HepG2 (cell line): ENCODE data around the gene RAI14. TPM values are rescaled to one million over a fixed set of nuclear protein-coding genes. Genes with fewer than 3 reads are reported as not detected.

ENCODE experiments used
- ATAC-seq: fragments of 200-7000 bp; cut with Tn5 transposase; 3 replicates; pipeline ENCODE4 v1.9.1; 2020; ENCODE audit warnings: mild to moderate bottlenecking, moderate library complexity
- BruUV-seq: library from RNA; stranded (reverse); fragments of 400-500 nt; replicated peaks from 2 replicates; lab custom pipeline; 2021; lab: Mats Ljungman, UMichigan
- CTCF ChIA-PET: fragments of 300-600 bp; formaldehyde crosslinking; extraction: SDS; loops from one replicate; lab custom pipeline; 2021; ENCODE audit warnings: low total read pairs, inconsistent platforms, low intra/inter-chr PET ratio; lab: Yijun Ruan, JAX
- POLR2A ChIA-PET: fragments of 350-600 bp; sonication (Branson Sonifier 250); formaldehyde crosslinking; loops from one replicate; lab custom pipeline; 2020; ENCODE audit warnings: antibody characterized with exemption, inconsistent platforms; lab: Yijun Ruan, JAX
- DNase-seq: peaks from one replicate; pipeline ENCODE4 v3.0.0-alpha.2; 2015; ENCODE audit warnings: low spot score
- FAIRE-seq: peaks from 3 replicates; lab custom pipeline; 2011; peaks lifted over from hg19 to GRCh38; lab: Jason Lieb, UNC
- H2AFZ ChIP-seq: one replicate; pipeline ENCODE4 v1.6.1; 2011; ENCODE audit warnings: low read length, inconsistent platforms
- H3K27ac ChIP-seq: fragments of 300-600 bp; 3 replicates; pipeline ENCODE4 v1.8.0; 2011; ENCODE audit warnings: mixed run types, mild to moderate bottlenecking, mixed read lengths, low read length, inconsistent platforms; ENCODE audit not compliant: insufficient read depth; ENCODE audit errors: extremely low read length
- H3K27me3 ChIP-seq, 2 experiments: fragments of 200-600 bp in 1 of 2; 2 replicates in 1 of 2; 3 replicates in 1 of 2; pipeline versions ENCODE4 v1.6.0 to v1.8.0; 2011; ENCODE audit warnings: low read length in 2 of 2, mild to moderate bottlenecking in 2 of 2, moderate library complexity in 2 of 2, inconsistent platforms in 1 of 2; ENCODE audit not compliant: insufficient read depth in 2 of 2, control insufficient read depth in 1 of 2
- H3K36me3 ChIP-seq, 2 experiments: fragments of 200-600 bp in 1 of 2; replicated peaks in 1 of 2; 2 replicates in 1 of 2; 3 replicates in 1 of 2; pipeline versions ENCODE4 v1.5.1 to v1.8.0; 2011; ENCODE audit warnings: low read length in 2 of 2, inconsistent platforms in 1 of 2; ENCODE audit not compliant: insufficient read depth in 2 of 2, control insufficient read depth in 1 of 2
- H3K4me1 ChIP-seq: 2 replicates; pipeline ENCODE4 v1.5.1; 2012; ENCODE audit warnings: low read length, inconsistent platforms; ENCODE audit not compliant: insufficient read depth
- H3K4me2 ChIP-seq: 2 replicates; pipeline ENCODE4 v1.6.0; 2011; ENCODE audit warnings: low read depth, low read length, inconsistent platforms
- H3K4me3 ChIP-seq, 3 experiments: fragments of 200-600 bp in 1 of 3; sonication (generic), shearing (Covaris generic) in 1 of 3; replicated peaks in 1 of 3; 2 replicates each; pipeline ENCODE4 v1.5.1; 2011 to 2016; ENCODE audit warnings: low read length in 3 of 3, inconsistent platforms in 2 of 3, low read depth in 2 of 3, mild to moderate bottlenecking in 2 of 3, control low read depth in 1 of 3, mixed read lengths in 1 of 3; ENCODE audit not compliant: insufficient read depth in 1 of 3
- H3K79me2 ChIP-seq: one replicate; pipeline ENCODE4 v1.6.1; 2011; ENCODE audit warnings: low read length, inconsistent platforms; ENCODE audit not compliant: insufficient read depth
- H3K9ac ChIP-seq: 2 replicates; pipeline ENCODE4 v1.6.0; 2011; ENCODE audit warnings: mild to moderate bottlenecking, low read depth, low read length, inconsistent platforms; ENCODE audit not compliant: insufficient read depth
- H3K9me3 ChIP-seq: 2 replicates; pipeline ENCODE4 v1.5.1; 2012; ENCODE audit warnings: mild to moderate bottlenecking, low read length
- H4K20me1 ChIP-seq: 2 replicates; pipeline ENCODE4 v1.6.0; 2011; ENCODE audit warnings: inconsistent platforms, mild to moderate bottlenecking, low read length, moderate library complexity; ENCODE audit not compliant: insufficient read depth
- ARNT ChIP-seq: fragments of 450-650 bp; IDR thresholded peaks from 2 replicates; pipeline ENCODE4 v1.6.1; 2017
- ELF4 ChIP-seq: sonication (generic); formaldehyde crosslinking; IDR thresholded peaks from 2 replicates; pipeline ENCODE4 v1.5.0; 2020; ENCODE audit warnings: missing genetic modification reagents, mild to moderate bottlenecking, moderate library complexity, borderline replicate concordance
- FOSL1 ChIP-seq: sonication (generic); formaldehyde crosslinking; IDR thresholded peaks from 2 replicates; pipeline ENCODE4 v1.9.0; 2021; ENCODE audit warnings: missing genetic modification reagents, borderline replicate concordance
- GATAD1 ChIP-seq: IDR thresholded peaks from 2 replicates; pipeline ENCODE4 v1.6.1; 2016; ENCODE audit warnings: missing genetic modification reagents, missing compliant biosample characterization
- HCFC1 ChIP-seq: fragments of 150-350 bp; IDR thresholded peaks from 2 replicates; pipeline ENCODE4 v1.6.1; 2014; ENCODE audit warnings: low read depth, low read length
- KDM4B ChIP-seq: sonication (generic); formaldehyde crosslinking; IDR thresholded peaks from 2 replicates; pipeline ENCODE4 v1.4.0; 2020; ENCODE audit warnings: missing genetic modification reagents
- KLF12 ChIP-seq: sonication (generic); formaldehyde crosslinking; IDR thresholded peaks from 2 replicates; pipeline ENCODE4 v1.4.0; 2020; ENCODE audit warnings: missing genetic modification reagents, borderline replicate concordance
- KLF9 ChIP-seq: IDR thresholded peaks from 2 replicates; pipeline ENCODE4 v1.6.1; 2016; ENCODE audit warnings: low read depth
- LCORL ChIP-seq, 2 experiments: fragments of 450-650 bp in 1 of 2; sonication (generic) in 1 of 2; formaldehyde crosslinking in 1 of 2; IDR thresholded peaks; 2 replicates each; pipeline versions ENCODE4 v1.5.0 to v1.6.1; 2017 to 2020; ENCODE audit warnings: antibody characterized with exemption in 1 of 2, missing genetic modification reagents in 1 of 2
- MAF1 ChIP-seq: sonication (generic); formaldehyde crosslinking; IDR thresholded peaks from 2 replicates; pipeline ENCODE4 v1.5.0; 2020; ENCODE audit warnings: missing genetic modification reagents, borderline replicate concordance
- MYNN ChIP-seq: sonication (generic); formaldehyde crosslinking; IDR thresholded peaks from 2 replicates; pipeline ENCODE4 v1.4.0; 2020; ENCODE audit warnings: mild to moderate bottlenecking, low read depth, missing genetic modification reagents
- MZF1 ChIP-seq: sonication (generic); formaldehyde crosslinking; IDR thresholded peaks from 2 replicates; pipeline ENCODE4 v1.8.1; 2023; ENCODE audit warnings: mild to moderate bottlenecking, missing genetic modification reagents, borderline replicate concordance
- RORA ChIP-seq: sonication (generic); formaldehyde crosslinking; IDR thresholded peaks from 2 replicates; pipeline ENCODE4 v1.5.0; 2020; ENCODE audit warnings: mild to moderate bottlenecking, missing genetic modification reagents, moderate library complexity
- SKI ChIP-seq: fragments of 450-650 bp; IDR thresholded peaks from one replicate; pipeline ENCODE4 v1.6.1; 2018; ENCODE audit warnings: mild to moderate bottlenecking; ENCODE audit not compliant: partially characterized antibody
- SRSF9 ChIP-seq: fragments of 200-400 bp; formaldehyde crosslinking; IDR thresholded peaks from 2 replicates; pipeline ENCODE4 v1.6.1; 2018; ENCODE audit warnings: borderline replicate concordance, mild to moderate bottlenecking, low read depth, low read length; ENCODE audit not compliant: insufficient read depth, poor library complexity, severe bottlenecking
- ZBTB7B ChIP-seq: sonication (generic); formaldehyde crosslinking; IDR thresholded peaks from 2 replicates; pipeline ENCODE4 v1.4.0; 2020; ENCODE audit warnings: missing genetic modification reagents
- ZNF124 ChIP-seq: sonication (generic); formaldehyde crosslinking; IDR thresholded peaks from 2 replicates; pipeline ENCODE4 v1.4.0; 2020; ENCODE audit warnings: missing genetic modification reagents
- ZNF160 ChIP-seq: sonication (generic); formaldehyde crosslinking; IDR thresholded peaks from 2 replicates; pipeline ENCODE4 v1.8.0; 2022; ENCODE audit warnings: mild to moderate bottlenecking, inconsistent platforms, missing genetic modification reagents
- ZNF367 ChIP-seq: sonication (generic); formaldehyde crosslinking; IDR thresholded peaks from 2 replicates; pipeline ENCODE4 v1.4.0; 2020; ENCODE audit warnings: missing genetic modification reagents, borderline replicate concordance
- ZNF501 ChIP-seq: sonication (generic); formaldehyde crosslinking; IDR thresholded peaks from 2 replicates; pipeline ENCODE4 v1.5.1; 2020; ENCODE audit warnings: mild to moderate bottlenecking, moderate library complexity, missing genetic modification reagents
- WGBS: methylation state at CpG from one replicate; pipeline ENCODE4 v1.1.6; 2017; ENCODE audit warnings: low lambda C conversion rate; 5-methylcytosine and 5-hydroxymethylcytosine counted together
- in situ Hi-C: cut with HindIII; loops from 2 replicates; pipeline ENCODE4 v1.10.0; 2017; ENCODE audit warnings: low pct_unique_long_range_greater_than_20kb; ENCODE audit not compliant: extremely low pct_ligation_motif_present
- intact Hi-C: fragments of 100-400 bp; cut with micrococcal nuclease; formaldehyde crosslinking; loops from one replicate; pipeline ENCODE4 v1.10.0; 2022; ENCODE audit not compliant: unreplicated experiment
- polyA plus RNA-seq, 8 experiments: library from polyadenylated mRNA; depleted of rRNA in 3 of 8; stranded (reverse) in 7 of 8; unstranded in 1 of 8; fragments of >200 nt; fragmentation: Illumina TruSeq in 4 of 8; extraction: Trizol in 4 of 8; gene quantifications; 2 replicates each; pipeline versions ENCODE4 v1.2.1 to v1.2.3, GENCODE V29; 2011 to 2016; ENCODE audit warnings: low read depth in 4 of 8, missing spikeins in 1 of 8, mixed read lengths in 1 of 8; ENCODE audit not compliant: insufficient read depth in 1 of 8
- total RNA-seq, 5 experiments: library from RNA; depleted of rRNA; stranded (reverse); fragments of >200 nt; fragmentation: Illumina TruSeq; extraction: Trizol; gene quantifications; 2 replicates each; pipeline ENCODE4 v1.2.3, GENCODE V29; 2016; ENCODE audit warnings: low read depth in 1 of 5
- TF ChIP-seq, protein P1 (sequence below): sonication (generic); formaldehyde crosslinking; IDR thresholded peaks from 2 replicates; pipeline ENCODE4 v1.8.1; 2023; ENCODE audit warnings: mild to moderate bottlenecking, missing genetic modification reagents

Gene RAI14
- total and polyA plus RNA-seq, 2 of the 13 experiments (the other 11 are each of a cell fraction or from before 2014, with no cell fraction given): 12.6 to 18.2 TPM

DNA sequence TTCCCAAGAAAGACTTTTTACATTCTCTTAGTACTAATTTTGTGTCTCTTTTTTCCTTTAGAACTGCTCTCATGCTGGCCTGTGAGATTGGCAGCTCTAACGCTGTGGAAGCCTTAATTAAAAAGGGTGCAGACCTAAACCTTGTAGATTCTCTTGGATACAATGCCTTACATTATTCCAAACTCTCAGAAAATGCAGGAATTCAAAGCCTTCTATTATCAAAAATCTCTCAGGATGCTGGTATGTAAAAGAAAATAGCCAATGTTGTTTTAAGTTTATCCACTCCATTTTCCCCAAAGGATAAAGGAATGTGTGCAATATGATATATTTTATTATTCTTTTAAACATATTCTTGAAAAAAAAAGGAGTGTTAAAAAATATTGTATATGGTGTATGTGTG, 155.6 kb downstream of the RAI14 start:
- H2AFZ ChIP-seq: no peak overlapping the region
- WGBS: 89% methylated on average over 1 of the region's 1 CpG

DNA sequence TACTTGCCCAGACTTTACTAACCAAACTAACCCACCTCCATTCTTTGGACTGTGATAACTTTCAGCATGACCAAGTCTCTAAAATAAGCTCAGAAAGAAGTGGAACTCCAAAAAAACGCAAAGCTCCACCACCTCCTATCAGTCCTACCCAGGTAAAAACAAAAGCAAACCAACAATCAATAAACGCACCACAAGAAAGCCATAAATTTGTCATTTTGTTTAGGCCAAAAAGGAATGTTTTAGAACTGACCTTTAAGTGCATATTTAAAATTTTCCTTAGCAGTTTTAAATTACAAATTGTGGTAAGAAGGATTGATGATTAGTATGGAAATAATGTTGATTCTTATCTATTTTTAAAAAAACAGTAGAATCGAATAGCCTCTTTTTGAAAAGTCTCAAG, 157.4 kb downstream of the RAI14 start:
- Histone ChIP-seq H3K27me3 (no peaks in the 10 kb centered on the region), H4K20me1 (no peaks in the 10 kb centered on the region), H3K9ac (no peak overlapping the region), H3K4me3 (no peak overlapping the region), H3K27ac (no peak overlapping the region), H3K4me2 (no peak overlapping the region), H3K4me1 (peaks cover 5% of the 10 kb centered on the region), H3K79me2 (no peaks in the 10 kb centered on the region), H2AFZ (no peak overlapping the region)
- no peak for ATAC-seq
- no peak for FAIRE-seq
- over 99% methylated on average over 3 of the region's 3 CpGs for WGBS
- in situ Hi-C loops: no loop called here
- no peak for DNase-seq
- CTCF ChIA-PET: no interaction called here
- intact Hi-C loops: no loop called here
- no TSS peak for BruUV-seq
- POLR2A ChIA-PET: no interaction called here
- TF ChIP-seq LCORL (IDR thresholded peaks at IDR 0.05) (no peak), LCORL (CRISPR knock-in tag; IDR thresholded peaks at IDR 0.05) (no peak), ZNF367 (CRISPR knock-in tag) (no peak), ZNF501 (no peak), ZBTB7B (CRISPR knock-in tag) (no peak), SRSF9 (no peak), KLF9 (CRISPR knock-in tag) (no peak), ZNF160 (CRISPR knock-in tag) (no peak), MYNN (CRISPR knock-in tag) (no peak), SKI (no peak), RORA (no peak), ZNF124 (CRISPR knock-in tag) (no peak), KLF12 (CRISPR knock-in tag) (no peak), MAF1 (CRISPR knock-in tag) (no peak), ELF4 (no peak), ARNT (no peak), GATAD1 (CRISPR knock-in tag) (no peak), MZF1 (CRISPR knock-in tag) (no peak), HCFC1 (no peak), FOSL1 (CRISPR knock-in tag) (no peak)
- TF ChIP-seq, protein P1, sequence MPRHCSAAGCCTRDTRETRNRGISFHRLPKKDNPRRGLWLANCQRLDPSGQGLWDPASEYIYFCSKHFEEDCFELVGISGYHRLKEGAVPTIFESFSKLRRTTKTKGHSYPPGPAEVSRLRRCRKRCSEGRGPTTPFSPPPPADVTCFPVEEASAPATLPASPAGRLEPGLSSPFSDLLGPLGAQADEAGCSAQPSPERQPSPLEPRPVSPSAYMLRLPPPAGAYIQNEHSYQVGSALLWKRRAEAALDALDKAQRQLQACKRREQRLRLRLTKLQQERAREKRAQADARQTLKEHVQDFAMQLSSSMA: no peak
- TF ChIP-seq, all 625 proteins: peak for 0
- Histone ChIP-seq H3K36me3 (no peaks in the 10 kb centered on the region), H3K9me3 (no peaks in the 10 kb centered on the region)

More for the DNA sequence above, 155.6 kb downstream of the RAI14 start:
- Histone ChIP-seq H3K4me1 (no peaks in the 10 kb centered on the region), H4K20me1 (no peaks in the 10 kb centered on the region), H3K9ac (no peak overlapping the region), H3K9me3 (no peaks in the 10 kb centered on the region), H3K79me2 (no peaks in the 10 kb centered on the region), H3K36me3 (no peaks in the 10 kb centered on the region), H3K27ac (no peak overlapping the region), H3K27me3 (no peaks in the 10 kb centered on the region), H3K4me2 (no peak overlapping the region), H3K4me3 (no peak overlapping the region)
- in situ Hi-C loops (no loop called here), intact Hi-C loops (no loop called here)
- ChIA-PET CTCF (no interaction called here), POLR2A (no interaction called here)
- FAIRE-seq: no peak
- BruUV-seq: no TSS peak
- ATAC-seq: no peak
- DNase-seq: no peak
- no peak for TF ChIP-seq KDM4B (CRISPR knock-in tag)
- TF ChIP-seq, all 625 proteins: peak for 0
